Stimulated activated CD8-positive, alpha-beta memory T cell treated with anti-CD3 and anti-CD28 coated beads, Interleukin-15, amount 100 ng/mL, for 24 hours (primary cell): ENCODE data around the gene CAPNS2.

Source experiments
- DNase-seq: peaks from one replicate; pipeline ENCODE4 v3.0.0-alpha.2; 2020; ENCODE audit warnings: low read depth

The CAPNS2 gene

GRCh38 chr16:55566432-55567175 is at the start of gene CAPNS2:
TSS of gene CAPNS2 (plus strand) at chr16:55566684. CDS start at chr16:55566757, 73 bp downstream.
- no peak for DNase-seq

DNA sequence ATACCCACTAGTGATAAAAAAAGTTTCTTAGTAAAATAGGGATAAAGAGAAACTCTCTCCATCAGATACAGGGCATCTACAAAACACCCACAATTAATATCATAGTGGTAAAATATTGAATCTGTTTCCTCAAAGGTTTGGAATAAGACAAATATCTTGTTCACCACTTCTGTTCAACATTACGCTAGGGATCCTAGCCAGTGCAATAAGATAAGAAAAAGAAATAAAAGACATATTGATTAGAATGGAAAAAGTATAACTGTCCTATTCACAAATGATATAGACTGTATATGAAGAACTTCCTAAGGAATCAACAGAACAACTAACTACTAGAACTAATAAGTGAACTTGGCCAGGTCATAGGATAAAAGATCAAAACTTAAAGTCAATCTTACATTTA is 44.7 kb upstream of the CAPNS2 start:
- DNase-seq: no peak

- no peak for DNase-seq
These were observed 40.0 kb upstream of the CAPNS2 start for GRCh38 chr16:55526441-55526840.

DNA sequence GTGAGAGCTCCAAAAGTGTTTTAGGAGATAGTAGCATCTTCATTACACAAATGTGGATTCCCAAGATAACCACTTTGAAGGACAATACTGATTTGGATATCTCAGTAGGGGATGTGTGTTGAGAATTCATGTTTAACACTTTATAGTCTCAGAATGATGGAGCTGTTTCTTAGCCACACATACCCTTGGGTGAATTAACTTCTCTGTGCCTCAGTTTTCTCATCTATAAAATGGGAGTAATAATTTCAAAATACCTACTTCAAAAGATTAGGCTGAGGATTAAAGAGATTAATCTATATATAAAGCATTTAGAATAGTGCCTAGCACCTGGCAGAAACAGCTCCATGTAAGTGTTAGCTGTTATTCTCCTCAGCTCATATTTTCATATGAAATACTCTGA is 38.6 kb upstream of the CAPNS2 start:
- no peak for DNase-seq

DNA sequence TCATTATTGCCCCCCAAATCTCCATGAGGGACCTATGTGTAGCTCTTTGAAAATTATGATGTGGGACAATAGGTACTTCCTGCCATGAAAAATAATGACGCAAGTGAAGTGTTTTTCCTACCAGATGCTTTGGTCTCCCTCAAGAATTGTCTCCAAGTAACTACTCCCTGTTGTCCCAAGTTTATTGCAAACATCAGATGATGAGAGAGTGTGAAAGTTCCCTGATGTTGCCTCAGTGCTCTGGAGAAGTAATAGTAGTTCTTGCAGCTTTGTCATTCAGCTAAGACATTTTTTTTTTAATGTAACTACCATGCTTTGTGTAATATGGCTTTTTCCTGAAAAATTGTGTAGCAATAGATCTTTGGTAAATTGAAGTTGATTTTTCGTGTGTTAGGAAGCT is 37.5 kb upstream of the CAPNS2 start:
- no peak for DNase-seq

DNA sequence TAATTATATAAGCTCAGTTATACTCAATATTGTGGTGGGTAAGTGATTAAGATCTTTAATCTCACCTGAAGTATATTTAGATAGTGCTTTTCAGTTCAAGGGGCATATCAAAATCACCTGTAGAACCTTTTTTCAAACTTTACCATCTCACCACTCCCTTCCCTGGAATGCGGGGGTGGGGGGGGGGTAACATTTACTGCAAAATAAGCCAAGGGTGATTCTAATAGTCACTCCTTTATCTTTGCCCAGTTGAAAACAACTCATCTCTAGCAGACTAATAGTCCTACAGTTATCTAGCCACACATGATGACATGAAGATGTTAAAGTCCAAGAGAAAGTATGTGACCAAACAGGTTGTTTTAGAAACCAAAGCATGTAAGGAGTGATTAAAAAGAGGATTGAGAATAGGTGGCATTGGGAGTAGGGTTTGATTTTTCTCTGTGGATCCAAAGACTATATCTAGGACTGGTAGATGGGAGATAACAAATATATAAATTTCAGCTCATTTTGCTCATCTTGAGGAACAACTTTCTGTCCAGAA is 36.1 kb upstream of the CAPNS2 start:
- no peak for DNase-seq

GRCh38 chr16:55532227-55532626 is 34.3 kb upstream of the CAPNS2 start:
- no peak for DNase-seq

GRCh38 chr16:55534756-55535155 is 31.7 kb upstream of the CAPNS2 start:
- DNase-seq: no peak

DNA sequence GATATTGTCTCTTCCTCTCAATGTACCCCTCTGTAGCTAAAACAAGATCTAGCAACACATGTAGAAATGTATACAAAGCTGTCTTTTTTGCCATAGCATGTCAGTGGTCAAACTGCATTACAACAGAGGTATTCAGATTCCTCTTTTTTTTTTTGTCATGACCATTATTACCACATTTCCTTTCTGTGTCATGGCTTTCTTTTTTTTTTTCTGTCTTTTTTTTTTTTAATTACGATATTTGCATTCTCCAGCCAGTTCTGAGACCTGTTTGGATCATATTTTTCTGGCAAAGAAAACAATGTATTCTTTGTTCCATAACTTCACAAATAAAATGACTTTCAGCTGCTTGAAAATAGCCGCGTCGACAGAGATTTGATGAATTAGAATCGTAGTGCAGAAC is 27.4 kb upstream of the CAPNS2 start:
- no peak for DNase-seq

DNA sequence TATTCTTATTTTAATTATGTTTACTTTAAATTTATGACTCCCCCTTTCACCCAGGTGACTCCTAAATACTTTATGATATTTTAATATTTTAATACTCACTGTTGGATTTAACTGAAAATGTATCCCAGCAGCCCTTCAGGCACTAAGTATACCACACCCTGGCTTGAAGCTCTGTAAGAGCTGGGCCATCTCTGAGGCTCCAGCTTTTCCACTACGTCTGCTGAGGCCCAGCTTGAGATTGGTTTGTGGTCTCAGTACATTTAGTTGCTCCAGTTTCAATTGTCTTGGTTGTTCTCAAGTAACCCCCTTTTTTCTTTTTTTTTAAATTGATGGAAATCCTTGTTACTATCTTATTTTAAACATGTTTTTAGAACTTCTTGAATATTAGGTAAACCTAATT is 27.0 kb upstream of the CAPNS2 start:
- DNase-seq: no peak

GRCh38 chr16:55540221-55540620 is 26.3 kb upstream of the CAPNS2 start:
- no peak for DNase-seq

DNA sequence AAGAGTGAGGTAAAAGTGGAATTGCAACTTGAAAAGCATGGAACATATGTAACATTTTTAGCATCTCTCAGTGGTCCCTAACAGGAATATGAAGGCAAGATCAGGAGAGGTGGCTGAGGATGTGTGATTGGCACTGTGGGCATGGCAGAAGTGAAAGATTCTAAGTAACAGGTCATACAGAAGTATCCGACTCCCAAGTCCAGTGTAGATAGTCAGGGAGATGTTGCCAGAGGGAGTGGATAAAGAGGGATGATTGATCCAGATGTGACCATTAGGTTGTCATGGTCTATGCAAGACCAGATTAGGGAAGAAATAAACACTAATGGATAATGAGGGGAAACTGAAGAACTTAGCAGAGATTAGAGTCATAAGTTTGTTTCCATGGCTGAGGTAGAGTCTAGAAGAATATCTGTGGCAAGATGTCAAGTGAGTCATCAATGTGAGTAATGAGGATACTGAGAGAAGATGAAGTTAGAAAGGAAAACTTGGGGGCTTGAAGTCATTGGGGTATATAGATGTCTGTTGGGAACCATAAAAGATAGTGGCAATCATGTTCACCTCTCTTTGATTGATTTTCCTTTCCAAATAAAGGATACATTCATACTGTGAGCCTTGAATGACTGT is 23.9 kb upstream of the CAPNS2 start:
- DNase-seq: no peak

GRCh38 chr16:55543472-55543871 is 23.0 kb upstream of the CAPNS2 start:
- no peak for DNase-seq

- no peak for DNase-seq
These were observed 13.9 kb upstream of the CAPNS2 start for GRCh38 chr16:55552621-55553020.

GRCh38 chr16:55555436-55555835 is 11.0 kb upstream of the CAPNS2 start:
- no peak for DNase-seq

- no peak for DNase-seq
These were observed 9.3 kb upstream of the CAPNS2 start for GRCh38 chr16:55557186-55557585.

DNA sequence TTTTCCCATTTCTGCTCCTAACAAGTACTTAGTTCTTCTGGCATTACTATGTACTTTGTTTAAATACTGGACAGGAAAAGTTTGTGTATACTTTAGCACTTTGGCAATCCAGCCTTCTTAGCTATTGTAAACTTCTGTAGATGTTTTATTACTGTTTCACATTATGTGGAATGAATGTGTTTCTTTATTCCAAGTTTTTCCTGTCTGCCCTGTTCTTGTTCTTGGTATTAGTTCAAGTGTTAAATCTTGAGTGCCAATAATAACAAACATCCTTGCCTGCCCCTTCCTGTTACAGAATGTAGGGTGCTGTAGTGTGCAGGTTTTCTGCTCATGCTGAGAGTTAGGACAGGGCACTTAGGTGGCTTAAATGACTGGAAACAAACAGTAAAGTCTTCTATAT is 7.3 kb upstream of the CAPNS2 start:
- DNase-seq: no peak

DNA sequence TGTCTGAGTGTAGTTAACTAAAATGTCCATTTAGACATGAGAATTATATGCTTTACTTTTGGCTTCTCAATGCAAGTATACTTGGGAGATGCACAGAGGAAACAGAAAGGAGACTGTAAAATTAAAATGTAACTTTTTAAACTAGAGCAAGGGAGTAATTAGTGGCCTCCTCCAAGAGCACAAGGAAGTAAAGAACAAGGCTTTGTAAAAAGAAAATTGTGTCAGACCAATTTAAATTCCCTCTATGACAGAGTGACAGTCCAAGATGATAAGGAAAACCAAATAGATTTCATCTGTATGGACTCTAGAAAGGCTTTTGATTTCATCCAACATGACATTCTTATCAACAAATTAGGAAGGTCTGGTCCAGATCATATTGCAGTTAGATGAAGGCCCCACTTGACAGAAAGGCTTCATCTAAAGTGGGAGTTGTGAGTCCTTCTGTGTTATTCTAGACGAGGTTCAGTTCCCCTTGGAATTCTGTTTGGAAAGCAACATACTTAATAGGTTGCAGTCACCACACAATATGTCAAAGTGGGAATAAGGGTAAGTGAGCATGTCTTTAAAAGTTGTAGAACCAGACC is 6.5 kb upstream of the CAPNS2 start:
- no peak for DNase-seq

DNA sequence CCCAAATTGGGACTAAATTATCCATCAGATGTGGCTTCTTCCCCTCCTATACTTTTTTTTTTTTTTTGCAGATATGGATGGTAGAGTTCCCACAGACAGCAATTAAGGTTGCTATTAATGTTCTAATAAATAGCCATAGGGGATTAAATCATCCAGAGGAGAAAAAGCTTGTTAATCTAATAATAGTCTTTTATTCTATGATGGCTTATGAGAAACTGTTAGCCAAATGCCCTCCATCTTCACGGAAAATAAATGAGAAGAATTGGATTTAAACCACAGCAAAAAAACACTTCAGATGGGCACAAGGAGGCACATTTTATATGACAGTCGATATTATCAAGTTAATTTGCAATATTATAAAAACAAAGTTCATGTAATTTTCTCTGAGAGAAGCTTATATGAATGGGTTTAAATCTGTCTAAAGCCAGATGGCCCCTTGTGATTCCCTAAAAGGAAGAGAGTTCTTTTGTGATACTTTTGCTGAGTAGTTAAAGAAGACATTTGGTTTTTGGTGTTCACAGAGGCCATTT is 5.1 kb upstream of the CAPNS2 start:
- no peak for DNase-seq

DNA sequence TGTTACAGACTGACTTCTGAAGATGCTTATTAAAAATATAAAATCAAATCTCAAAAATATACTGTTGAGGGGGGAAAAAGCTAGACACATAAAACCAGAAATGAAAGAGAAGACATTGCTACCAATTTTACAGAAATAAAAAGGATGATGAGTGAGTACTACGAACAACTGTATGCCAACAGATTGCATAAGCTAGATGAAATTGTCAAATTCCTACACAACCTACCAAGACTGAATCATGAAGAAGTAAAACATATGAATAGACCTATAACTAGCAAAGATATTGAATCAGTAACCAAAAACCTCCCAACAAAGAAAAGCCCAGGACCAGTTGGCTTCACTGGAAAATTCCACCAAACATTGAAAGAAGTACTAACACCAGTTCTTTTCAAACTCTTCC is 3.5 kb upstream of the CAPNS2 start:
- no peak for DNase-seq

GRCh38 chr16:55563797-55564196 is 2.7 kb upstream of the CAPNS2 start:
- DNase-seq: no peak

- DNase-seq: no peak
These were observed 1.4 kb upstream of the CAPNS2 start for GRCh38 chr16:55565086-55565485.

- no peak for DNase-seq
These were observed 898 bp downstream of the CAPNS2 start for GRCh38 chr16:55567382-55567781.
